GM12872 (cell line): Measurements from ENCODE around the gene PRSS22.

Experiments used
- CTCF ChIP-seq: IDR thresholded peaks from 3 replicates; pipeline ENCODE4 v1.5.1; 2011; ENCODE audit warnings: low read depth, mild to moderate bottlenecking, low read length, moderate library complexity; ENCODE audit not compliant: insufficient read depth

The PRSS22 gene

DNA sequence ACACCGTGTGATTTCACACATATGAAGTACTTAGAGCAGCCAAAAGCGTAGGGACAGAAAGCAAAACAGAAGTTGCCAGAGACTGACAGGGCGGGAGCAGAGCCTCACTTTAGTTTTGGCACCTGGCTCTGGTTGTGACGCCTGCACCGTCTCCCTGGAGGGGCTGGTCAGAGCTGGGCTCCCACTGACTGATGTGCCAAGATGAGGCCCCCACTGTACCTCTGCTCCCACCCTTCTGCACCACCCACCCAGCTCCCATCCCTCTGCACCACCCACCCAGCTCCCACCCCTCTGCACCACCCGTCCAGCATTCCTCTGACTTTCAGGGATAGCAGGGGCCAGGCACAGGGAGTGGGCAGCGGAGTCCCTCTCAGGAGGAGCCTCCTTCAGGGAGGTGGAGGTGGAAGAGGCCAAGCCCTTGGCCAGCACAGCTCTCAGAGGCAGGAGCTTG lies 44.2 kb downstream of the PRSS22 start:
- no peak for TF ChIP-seq CTCF

- no peak for TF ChIP-seq CTCF
Measured at GRCh38 chr16:2811703-2812471, 46.1 kb downstream of the PRSS22 start.

DNA sequence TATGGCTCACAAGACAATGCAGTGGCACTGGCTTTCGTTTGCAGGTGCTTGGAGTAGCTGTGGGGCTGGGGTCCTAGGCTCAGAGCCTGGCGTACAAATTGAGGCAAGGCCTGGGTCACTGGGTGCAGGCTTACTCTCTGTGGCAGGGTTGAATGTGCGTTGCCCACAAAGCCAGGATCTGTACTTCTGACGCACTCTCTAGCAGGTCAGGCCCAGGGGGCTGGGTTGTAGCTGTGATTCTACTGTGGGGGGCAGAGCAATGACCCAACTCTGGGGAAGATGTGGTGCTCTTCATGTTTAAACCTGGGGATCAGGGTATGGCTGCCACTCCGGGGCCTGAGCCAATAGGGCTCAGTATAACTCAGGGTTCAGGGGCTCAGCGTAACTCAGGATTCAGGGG lies 47.3 kb downstream of the PRSS22 start:
- no peak for TF ChIP-seq CTCF

DNA sequence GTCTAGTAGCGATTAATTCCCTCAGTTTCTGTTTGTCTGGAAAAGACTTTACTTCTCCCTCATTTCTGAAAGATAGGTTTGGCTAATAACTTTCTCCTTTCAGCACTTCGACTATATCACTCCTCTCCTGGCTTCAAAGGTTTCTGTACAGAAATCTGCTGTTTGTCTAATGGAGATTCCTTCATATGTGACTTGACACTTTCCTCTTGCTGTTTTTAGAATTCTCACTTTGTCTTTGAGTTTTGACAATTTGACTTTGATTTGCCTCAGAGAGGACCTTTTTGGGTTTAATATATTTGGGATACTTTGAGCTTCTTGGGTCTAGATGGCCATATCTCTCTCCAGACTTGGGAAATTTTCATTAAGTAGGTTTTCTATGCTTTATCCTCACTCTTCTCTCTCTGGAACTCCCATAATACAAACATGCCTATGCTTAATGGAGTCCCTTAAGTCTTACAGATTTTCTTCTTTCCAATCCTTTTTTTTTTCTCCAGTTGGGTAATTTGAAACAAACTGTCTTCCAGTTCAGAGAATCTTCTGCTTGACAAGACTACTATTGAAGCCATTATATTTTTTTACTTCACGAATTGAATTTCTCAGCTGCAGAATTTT lies 48.7 kb downstream of the PRSS22 start:
- no peak for TF ChIP-seq CTCF

DNA sequence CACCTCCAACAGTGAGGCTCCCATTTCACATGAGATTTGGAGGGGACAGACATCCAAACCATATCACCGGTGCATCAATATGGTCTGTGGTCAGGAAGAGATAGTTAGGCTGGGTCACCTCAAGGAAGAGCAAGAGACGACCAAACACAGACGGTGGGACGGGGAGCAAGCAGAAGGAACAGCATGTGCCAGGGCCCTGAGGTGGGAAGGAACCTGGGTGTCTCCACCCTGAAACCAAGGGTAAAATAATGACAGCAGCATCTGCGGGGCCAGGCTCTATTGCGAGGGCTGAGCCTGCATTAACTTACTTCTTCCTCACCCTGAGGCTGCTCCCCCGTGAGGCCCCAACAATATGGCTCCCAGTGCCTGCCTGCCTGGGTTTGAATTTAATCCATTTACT lies 49.8 kb downstream of the PRSS22 start:
- no peak for TF ChIP-seq CTCF

DNA sequence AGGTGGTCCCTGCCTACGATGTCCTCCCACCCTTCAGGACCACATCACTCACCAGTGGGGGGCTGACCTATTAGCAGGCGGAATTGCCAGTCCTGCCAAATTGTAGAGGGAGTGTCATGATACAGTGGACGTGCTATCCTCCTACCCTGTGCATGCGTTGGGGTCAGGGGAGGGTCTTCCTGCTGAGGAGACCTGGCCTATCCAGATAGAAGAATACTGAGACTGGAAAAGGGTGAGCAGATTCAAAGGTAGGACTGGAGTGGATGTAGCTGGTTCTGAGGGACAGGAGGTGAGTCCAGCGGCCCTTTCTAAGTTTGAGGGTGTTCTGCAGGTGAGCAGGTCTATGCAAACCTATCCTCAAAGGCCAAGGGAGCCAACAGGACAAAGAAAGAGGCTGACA lies 51.7 kb downstream of the PRSS22 start:
- TF ChIP-seq CTCF: no peak

- no peak for TF ChIP-seq CTCF
Measured at GRCh38 chr16:2804728-2805127, 53.2 kb downstream of the PRSS22 start.
